AG04450 (cell line): Measurements from ENCODE around the gene OR4C13. TPM values are rescaled to one million over a fixed set of nuclear protein-coding genes. Genes with fewer than 3 reads are reported as not detected.
"Not testable (repeated sequence)": the region's sequence is repeated elsewhere in the genome, so short reads cannot be mapped to it uniquely, and the experiment has no call there.

ENCODE experiments used
- CTCF ChIA-PET: fragments of 300-600, 350-600 bp; formaldehyde crosslinking; extraction: SDS; loops from one replicate; lab custom pipeline; 2022; ENCODE audit warnings: antibody characterized with exemption, inconsistent platforms; lab: Charles Lee
- POLR2A ChIA-PET: fragments of 350-600 bp; formaldehyde crosslinking; extraction: SDS; loops from one replicate; lab custom pipeline; 2021; ENCODE audit warnings: antibody characterized with exemption, inconsistent platforms; lab: Yijun Ruan, JAX
- DNase-seq: peaks from one replicate; pipeline ENCODE4 v3.0.0-alpha.2; 2011; ENCODE audit warnings: low read depth, low spot score
- H3K27ac ChIP-seq: one replicate; pipeline ENCODE4 v1.5.1; 2012; ENCODE audit warnings: low read depth, low read length, control low read depth
- H3K27me3 ChIP-seq: one replicate; pipeline ENCODE4 v1.6.0; 2012; ENCODE audit warnings: low read length; ENCODE audit not compliant: control insufficient read depth, insufficient read depth
- H3K4me3 ChIP-seq: 2 replicates; pipeline ENCODE4 v1.5.1; 2011; ENCODE audit warnings: mild to moderate bottlenecking, low read depth, low read length, control low read depth
- H3K9me3 ChIP-seq: 2 replicates; pipeline ENCODE4 v1.5.1; 2012; ENCODE audit warnings: low read length; ENCODE audit not compliant: control insufficient read depth, insufficient read depth
- polyA minus RNA-seq: library from RNA; depleted of rRNA, polyadenylated mRNA; stranded (reverse); fragments of >200 nt; gene quantifications from 2 replicates; pipeline ENCODE4 v1.2.3, GENCODE V29; 2011; rRNA and poly(A)+ RNA removed
- polyA plus RNA-seq: library from polyadenylated mRNA; depleted of rRNA; stranded (reverse); fragments of >200 nt; gene quantifications from 2 replicates; pipeline ENCODE4 v1.2.3, GENCODE V29; 2011; rRNA removed
- TF ChIP-seq, protein P1 (sequence below): IDR thresholded peaks from 2 replicates; pipeline ENCODE4 v1.5.1; 2011; ENCODE audit warnings: low read depth, low read length, control low read depth, inconsistent platforms

The OR4C13 gene
- polyA plus RNA-seq = not detected in 2 replicates
- not detected in 2 replicates for polyA minus RNA-seq

DNA sequence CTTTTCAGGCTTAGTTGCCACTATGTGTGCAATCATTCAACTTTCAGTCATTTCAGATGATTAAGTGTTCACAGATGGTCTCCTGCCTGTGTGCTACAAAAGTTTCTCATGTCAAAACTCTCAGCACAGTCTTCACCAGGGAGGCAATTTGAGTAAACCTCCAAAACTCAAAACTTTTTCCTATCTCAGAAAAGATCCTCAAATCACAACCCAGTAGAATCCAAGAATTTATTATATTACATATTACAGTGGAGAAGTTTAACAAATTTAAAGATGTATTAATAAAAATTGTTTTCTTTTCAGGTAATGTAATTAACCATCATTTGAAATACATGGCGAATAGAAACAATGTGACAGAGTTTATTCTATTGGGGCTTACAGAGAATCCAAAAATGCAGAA, at the start of gene OR4C13:
Gene OR4C13 (plus strand): TSS at position 301 of the 400 bp plus-strand sequence. CDS start 32 bp downstream, at position 333.
- Histone ChIP-seq H3K27me3 (no peaks in the 10 kb centered on the region), H3K4me3 (no peak within 1 kb of the TSS), H3K27ac (no peak within 1 kb of the TSS), H3K9me3 (peaks cover 7% of the 10 kb centered on the region)
- POLR2A ChIA-PET = no interaction called here
- CTCF ChIA-PET = no interaction called here
- TF ChIP-seq, protein P1, sequence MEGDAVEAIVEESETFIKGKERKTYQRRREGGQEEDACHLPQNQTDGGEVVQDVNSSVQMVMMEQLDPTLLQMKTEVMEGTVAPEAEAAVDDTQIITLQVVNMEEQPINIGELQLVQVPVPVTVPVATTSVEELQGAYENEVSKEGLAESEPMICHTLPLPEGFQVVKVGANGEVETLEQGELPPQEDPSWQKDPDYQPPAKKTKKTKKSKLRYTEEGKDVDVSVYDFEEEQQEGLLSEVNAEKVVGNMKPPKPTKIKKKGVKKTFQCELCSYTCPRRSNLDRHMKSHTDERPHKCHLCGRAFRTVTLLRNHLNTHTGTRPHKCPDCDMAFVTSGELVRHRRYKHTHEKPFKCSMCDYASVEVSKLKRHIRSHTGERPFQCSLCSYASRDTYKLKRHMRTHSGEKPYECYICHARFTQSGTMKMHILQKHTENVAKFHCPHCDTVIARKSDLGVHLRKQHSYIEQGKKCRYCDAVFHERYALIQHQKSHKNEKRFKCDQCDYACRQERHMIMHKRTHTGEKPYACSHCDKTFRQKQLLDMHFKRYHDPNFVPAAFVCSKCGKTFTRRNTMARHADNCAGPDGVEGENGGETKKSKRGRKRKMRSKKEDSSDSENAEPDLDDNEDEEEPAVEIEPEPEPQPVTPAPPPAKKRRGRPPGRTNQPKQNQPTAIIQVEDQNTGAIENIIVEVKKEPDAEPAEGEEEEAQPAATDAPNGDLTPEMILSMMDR = no peak
- no peak for DNase-seq

DNA sequence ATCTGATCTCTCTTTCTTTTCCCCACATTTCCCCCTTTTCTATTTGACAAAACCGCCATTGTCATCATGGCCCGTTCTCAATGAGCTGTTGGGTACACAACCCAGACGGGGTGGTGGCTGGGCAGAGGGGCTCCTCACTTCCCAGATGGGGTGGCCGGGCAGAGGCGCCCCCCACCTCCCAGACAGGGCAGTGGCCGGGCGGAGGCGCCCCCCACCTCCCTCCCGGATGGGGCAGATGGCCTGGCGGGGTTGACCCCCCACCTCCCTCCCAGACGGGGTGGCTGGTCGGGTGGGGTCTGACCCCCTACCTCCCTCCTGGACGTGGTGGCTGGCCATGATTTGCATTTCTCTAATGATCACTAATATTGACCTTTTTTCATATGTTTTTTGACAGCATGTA, 40.7 kb upstream of the OR4C13 start:
- CTCF ChIA-PET, H3K27me3 ChIP-seq, POLR2A ChIA-PET, H3K27ac ChIP-seq, DNase-seq, H3K4me3 ChIP-seq, H3K9me3 ChIP-seq: not testable (repeated sequence)

DNA sequence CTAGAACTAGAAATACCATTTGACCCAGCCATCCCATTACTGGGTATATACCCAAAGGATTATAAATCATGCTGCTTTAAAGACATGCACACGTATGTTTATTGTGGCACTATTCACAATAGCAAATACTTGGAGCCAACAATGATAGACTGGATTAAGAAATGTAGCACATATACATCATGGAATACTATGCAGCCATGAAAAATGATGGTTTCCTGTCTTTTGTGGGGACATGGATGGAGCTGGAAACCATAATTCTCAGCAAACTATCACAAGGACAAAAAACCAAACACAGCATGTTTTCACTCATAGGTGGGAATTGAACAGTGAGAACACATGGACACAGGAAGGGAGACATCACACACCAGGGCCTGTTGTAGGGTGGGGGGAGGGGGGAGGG, 3.5 kb upstream of the OR4C13 start:
- H3K4me3 ChIP-seq, H3K27me3 ChIP-seq, H3K27ac ChIP-seq, POLR2A ChIA-PET, H3K9me3 ChIP-seq, DNase-seq, CTCF ChIA-PET: not testable (repeated sequence)

DNA sequence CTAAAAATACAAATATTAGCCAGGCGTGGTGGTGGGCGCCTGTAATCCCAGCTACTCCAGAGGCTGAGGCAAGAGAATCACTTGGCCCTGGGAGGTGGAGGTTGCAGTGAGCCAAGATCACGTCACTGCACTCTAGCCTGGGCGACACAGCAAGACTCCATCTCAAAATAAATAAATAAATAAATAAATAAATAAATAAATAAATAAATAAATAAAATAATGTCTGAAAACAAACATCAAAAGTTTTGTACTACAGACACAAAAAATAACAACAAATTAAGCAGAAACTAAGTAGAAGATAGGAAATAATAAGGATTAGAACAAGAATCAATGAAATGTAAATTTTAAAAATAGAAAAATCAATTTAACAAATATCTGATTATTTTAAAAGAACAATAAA, 21.2 kb downstream of the OR4C13 start:
- CTCF ChIA-PET, H3K27ac ChIP-seq, H3K9me3 ChIP-seq, H3K4me3 ChIP-seq, DNase-seq, H3K27me3 ChIP-seq, POLR2A ChIA-PET: not testable (repeated sequence)

DNA sequence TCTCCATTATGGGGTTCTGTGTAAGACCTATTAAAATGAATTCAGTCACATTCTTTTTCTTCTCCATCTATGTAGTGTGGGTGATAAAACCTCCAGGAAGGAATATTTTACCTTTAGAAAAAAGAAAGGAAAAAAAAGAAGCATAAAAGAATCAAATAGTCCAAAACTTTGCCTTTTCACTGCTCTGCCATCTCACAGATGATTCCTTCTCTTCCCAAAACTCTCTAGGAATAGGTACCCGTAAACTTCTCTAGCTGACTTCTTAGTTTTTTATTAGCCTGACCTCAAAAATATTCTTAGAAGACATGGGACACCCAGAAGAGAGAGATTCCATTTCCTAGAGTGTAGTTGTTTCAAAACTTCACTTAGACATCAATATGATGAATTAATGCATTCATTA, 30.2 kb downstream of the OR4C13 start, which contains the start of gene OR4C12:
Gene OR4C12 (minus strand): TSS at position 101 of the 400 bp plus-strand sequence. CDS start 34 bp downstream, at position 67.
- H3K9me3 ChIP-seq, DNase-seq, POLR2A ChIA-PET, H3K27ac ChIP-seq, H3K4me3 ChIP-seq, CTCF ChIA-PET, H3K27me3 ChIP-seq: not testable (repeated sequence)

DNA sequence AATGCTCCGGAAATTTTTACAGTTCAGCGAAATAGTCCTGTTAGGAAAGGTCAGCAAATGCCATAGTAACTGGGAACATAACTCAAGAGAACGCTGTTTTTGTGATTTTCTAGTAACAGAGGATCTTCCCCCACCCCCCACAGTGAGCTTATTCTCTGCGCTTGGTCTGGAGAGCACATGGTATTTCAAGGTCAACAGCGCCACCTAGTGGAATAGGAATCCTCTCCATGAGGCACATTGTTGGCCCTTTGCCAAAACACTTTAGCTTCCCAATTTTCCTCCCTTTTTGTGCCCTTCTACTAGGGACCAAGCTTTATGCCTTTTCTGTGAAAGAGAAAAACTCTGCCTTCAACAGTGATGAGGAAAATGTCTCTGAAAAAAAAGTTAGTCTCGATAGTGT, 43.4 kb downstream of the OR4C13 start:
- ChIA-PET POLR2A (no interaction called here), CTCF (interaction anchor here (0.5 kb wide), 1 partner anchor 212 kb away, joined by 3 read pairs; no protein-coding TSS in a partner anchor)
- TF ChIP-seq, protein P1 = peak; percentile 29
- H3K4me3 ChIP-seq = no peak overlapping the region
- peaks cover 2% of the 10 kb centered on the region; the same call in 1 of the 2 replicates for H3K9me3 ChIP-seq
- H3K27ac ChIP-seq = no peak overlapping the region
- H3K27me3 ChIP-seq = no peaks in the 10 kb centered on the region
- no peak for DNase-seq

Other genes starting within 250 kb of the OR4C13 start
- not detected in 2 replicates for gene OR4C12, start 30.1 kb downstream of the OR4C13 start, polyA plus RNA-seq
- gene OR4C45, start 80.5 kb downstream of the OR4C13 start, polyA plus RNA-seq = not detected in 2 replicates